ENCODE measurements around the gene EPS8L2.
"Not testable (repeated sequence)": the region's sequence is repeated elsewhere in the genome, so short reads cannot be mapped to it uniquely, and the experiment has no call there.

EPS8L2 gene

GRCh38 chr11:705646-706438 lies at the start of gene EPS8L2:
TSS of gene EPS8L2 (plus strand) at chr11:706231. CDS start at chr11:709408, 3,177 bp downstream.
- DNase-seq: no peak

- DNase-seq: no peak
Observed at GRCh38 chr11:656426-656825, 49.6 kb upstream of the EPS8L2 start.

GRCh38 chr11:656866-657265 lies 49.2 kb upstream of the EPS8L2 start:
- DNase-seq: no peak

GRCh38 chr11:657691-658126 lies 48.3 kb upstream of the EPS8L2 start:
- no peak for DNase-seq

GRCh38 chr11:659532-660085 lies 46.4 kb upstream of the EPS8L2 start:
- DNase-seq: no peak

GRCh38 chr11:660281-660680 lies 45.8 kb upstream of the EPS8L2 start:
- DNase-seq: no peak

GRCh38 chr11:660681-661444 lies 45.2 kb upstream of the EPS8L2 start:
- no peak for DNase-seq

- DNase-seq: no peak
Observed at GRCh38 chr11:662689-663274, 43.2 kb upstream of the EPS8L2 start.

GRCh38 chr11:665062-665703 lies 40.8 kb upstream of the EPS8L2 start:
- DNase-seq: no peak

- no peak for DNase-seq
Observed at GRCh38 chr11:665704-666281, 40.2 kb upstream of the EPS8L2 start.

- no peak for DNase-seq
Observed at GRCh38 chr11:673866-674265, 32.2 kb upstream of the EPS8L2 start.

- DNase-seq: no peak
Observed at GRCh38 chr11:674406-674805, 31.6 kb upstream of the EPS8L2 start.

GRCh38 chr11:678297-678696 lies 27.7 kb upstream of the EPS8L2 start:
- no peak for DNase-seq

GRCh38 chr11:679271-680207 lies 26.5 kb upstream of the EPS8L2 start:
- no peak for DNase-seq

- DNase-seq: no peak
Observed at GRCh38 chr11:680476-680875, 25.6 kb upstream of the EPS8L2 start.

GRCh38 chr11:680970-681369 lies 25.1 kb upstream of the EPS8L2 start:
- DNase-seq: no peak

GRCh38 chr11:686451-687243 lies 19.4 kb upstream of the EPS8L2 start:
- DNase-seq: no peak

- DNase-seq: no peak
Observed at GRCh38 chr11:687751-688150, 18.3 kb upstream of the EPS8L2 start.

GRCh38 chr11:688681-689080 lies 17.4 kb upstream of the EPS8L2 start:
- no peak for DNase-seq

- no peak for DNase-seq
Observed at GRCh38 chr11:689625-690024, 16.4 kb upstream of the EPS8L2 start.

- DNase-seq: not testable (repeated sequence)
Observed at GRCh38 chr11:690244-690643, 15.8 kb upstream of the EPS8L2 start.
